ENCODE data around the gene TRUB1.

TRUB1 gene

GRCh38 chr10:114982989-114983388 is 45.0 kb downstream of the TRUB1 start:
- no peak for DNase-seq

- no peak for DNase-seq
Measured at GRCh38 chr10:114987995-114988394, 50.0 kb downstream of the TRUB1 start.

GRCh38 chr10:114990586-114990985 is 52.6 kb downstream of the TRUB1 start:
- no peak for DNase-seq

- DNase-seq = no peak
Measured at GRCh38 chr10:114990991-114991390, 53.0 kb downstream of the TRUB1 start.

- DNase-seq = no peak
Measured at GRCh38 chr10:114992189-114992775, 54.3 kb downstream of the TRUB1 start.

- no peak for DNase-seq
Measured at GRCh38 chr10:114995468-114996247, 57.7 kb downstream of the TRUB1 start.

GRCh38 chr10:114996542-114996941 is 58.5 kb downstream of the TRUB1 start:
- DNase-seq = no peak

- no peak for DNase-seq
Measured at GRCh38 chr10:114998993-114999392, 61.0 kb downstream of the TRUB1 start.

- DNase-seq = peak in 1 of 2 donors; percentile 8
Measured at GRCh38 chr10:115001506-115002381, 63.7 kb downstream of the TRUB1 start.

GRCh38 chr10:115003396-115003795 is 65.4 kb downstream of the TRUB1 start:
- no peak for DNase-seq

GRCh38 chr10:115004236-115004862 is 66.4 kb downstream of the TRUB1 start:
- no peak for DNase-seq

GRCh38 chr10:115005771-115006170 is 67.8 kb downstream of the TRUB1 start:
- DNase-seq = no peak

GRCh38 chr10:115018185-115018931 is 80.4 kb downstream of the TRUB1 start:
- DNase-seq = no peak

GRCh38 chr10:115020449-115020848 is 82.5 kb downstream of the TRUB1 start:
- DNase-seq = no peak

GRCh38 chr10:115022733-115023132 is 84.7 kb downstream of the TRUB1 start:
- no peak for DNase-seq

GRCh38 chr10:115023715-115024114 is 85.7 kb downstream of the TRUB1 start:
- DNase-seq = no peak

- no peak for DNase-seq
Measured at GRCh38 chr10:115024371-115024770, 86.4 kb downstream of the TRUB1 start.

GRCh38 chr10:115026056-115026745 is 88.2 kb downstream of the TRUB1 start:
- DNase-seq = peak in 1 of 2 donors; percentile 59

GRCh38 chr10:115026746-115027140 is 88.7 kb downstream of the TRUB1 start:
- no peak for DNase-seq

Data from hippocampal formation (tissue), 2 donors.